NCI-H1694 treated with DMSO at 0.1 percent for 48 hours (cell line): Measurements from ENCODE around the gene KRTAP2-1.
"Not testable (repeated sequence)": the region's sequence is repeated elsewhere in the genome, so short reads cannot be mapped to it uniquely, and the experiment has no call there.

Source experiments
- DNase-seq: peaks from one replicate; lab custom pipeline; 2025; lab: John Stamatoyannopoulos, UW

KRTAP2-1 gene

GRCh38 chr17:41046735-41047465, at the start of gene KRTAP2-1:
Gene KRTAP2-1, minus strand, starts transcription at chr17:41047316. Its CDS starts 49 bp downstream, at chr17:41047267.
- not testable (repeated sequence) for DNase-seq

DNA sequence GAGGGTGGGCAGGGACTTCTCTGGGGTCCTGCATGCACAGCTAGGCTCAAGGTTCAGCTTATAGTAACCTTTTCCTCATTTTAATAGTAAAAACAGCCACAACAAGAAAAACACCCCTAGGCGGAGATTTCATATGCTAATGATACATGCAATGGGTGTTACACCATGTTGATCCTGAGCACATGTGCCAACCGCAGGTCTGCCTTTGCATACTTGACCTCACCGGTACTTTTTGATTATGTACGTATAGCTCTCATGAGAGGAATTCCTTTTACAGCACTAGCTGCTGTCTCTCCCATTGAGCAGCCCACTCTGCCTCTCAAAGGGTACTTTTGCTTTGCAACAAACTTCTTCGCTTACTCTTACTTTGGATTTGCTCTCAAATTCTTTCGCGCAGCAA, 48.9 kb upstream of the KRTAP2-1 start:
- DNase-seq = no peak

- DNase-seq = not testable (repeated sequence)
Measured at GRCh38 chr17:41088760-41089352, 41.7 kb upstream of the KRTAP2-1 start.

DNA sequence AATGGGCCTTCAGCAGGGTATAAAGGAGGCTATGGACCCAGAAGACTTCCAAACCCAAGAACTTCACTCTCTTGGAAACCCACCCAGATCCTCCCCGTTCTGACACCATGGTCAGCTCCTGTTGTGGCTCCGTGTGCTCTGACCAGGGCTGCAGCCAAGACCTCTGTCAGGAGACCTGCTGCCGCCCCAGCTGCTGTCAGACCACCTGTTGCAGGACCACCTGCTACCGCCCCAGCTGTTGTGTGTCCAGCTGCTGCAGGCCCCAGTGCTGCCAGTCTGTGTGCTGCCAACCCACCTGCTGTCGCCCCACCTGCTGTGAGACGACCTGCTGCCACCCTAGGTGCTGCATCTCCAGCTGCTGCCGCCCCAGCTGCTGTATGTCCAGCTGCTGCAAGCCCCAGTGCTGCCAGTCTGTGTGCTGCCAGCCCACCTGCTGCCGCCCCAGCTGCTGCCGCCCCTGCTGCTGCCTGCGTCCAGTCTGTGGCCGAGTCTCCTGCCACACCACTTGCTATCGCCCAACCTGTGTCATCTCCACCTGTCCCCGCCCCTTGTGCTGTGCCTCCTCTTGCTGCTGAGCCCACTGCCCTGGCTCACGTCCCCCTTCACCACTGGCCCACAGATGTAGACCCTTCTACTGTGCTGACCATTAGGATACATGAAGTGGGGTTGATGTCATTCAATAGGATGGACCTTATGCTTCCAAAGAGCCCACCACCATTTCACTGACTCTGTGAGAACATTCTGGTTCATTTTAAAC, 37.2 kb upstream of the KRTAP2-1 start, which contains the start of gene KRTAP4-7:
Gene KRTAP4-7, plus strand, starts transcription at position 51 of the 757 bp plus-strand sequence. Its CDS starts 57 bp downstream, at position 108.
- DNase-seq = not testable (repeated sequence)

GRCh38 chr17:41083427-41083826, 36.3 kb upstream of the KRTAP2-1 start:
- not testable (repeated sequence) for DNase-seq

DNA sequence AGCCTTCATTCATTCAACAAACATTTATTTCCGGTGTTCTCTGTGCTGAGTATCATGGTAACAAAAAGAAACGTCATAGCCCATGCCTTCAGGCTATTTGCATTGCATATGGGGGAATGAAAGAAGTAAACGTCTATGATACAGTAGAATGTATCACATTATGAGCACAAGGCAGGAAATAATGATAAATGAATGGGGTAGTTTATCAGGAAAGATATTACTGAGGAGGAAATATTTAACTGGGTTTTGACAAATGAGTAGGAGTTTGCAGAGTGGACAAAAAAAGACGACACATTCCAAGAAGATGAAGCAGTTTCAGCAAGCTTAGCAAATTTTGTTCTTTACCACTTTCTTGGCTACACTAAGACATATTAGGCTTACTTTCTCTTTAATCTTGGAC, 35.5 kb upstream of the KRTAP2-1 start:
- no peak for DNase-seq

DNA sequence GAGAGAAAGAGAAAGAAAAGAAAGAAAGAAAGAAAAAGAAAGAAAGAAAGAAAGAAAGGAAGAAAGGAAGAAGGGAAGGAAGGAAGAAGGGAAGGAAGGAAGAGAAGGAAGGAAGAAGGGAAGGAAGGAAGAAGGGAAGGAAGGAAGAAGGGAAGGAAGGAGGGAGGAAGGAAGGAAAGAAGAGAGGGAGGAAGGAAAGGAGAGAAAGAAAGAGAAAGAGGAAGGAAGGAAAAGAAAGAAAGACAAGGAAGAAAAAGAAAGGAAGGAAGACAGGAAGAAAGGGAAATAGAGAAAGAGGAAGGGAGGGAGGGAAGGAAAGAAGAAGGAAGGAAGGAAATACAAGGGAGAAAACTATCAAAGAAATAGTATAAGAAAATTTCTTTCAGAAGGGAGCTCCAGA, 29.7 kb upstream of the KRTAP2-1 start:
- no peak for DNase-seq

DNA sequence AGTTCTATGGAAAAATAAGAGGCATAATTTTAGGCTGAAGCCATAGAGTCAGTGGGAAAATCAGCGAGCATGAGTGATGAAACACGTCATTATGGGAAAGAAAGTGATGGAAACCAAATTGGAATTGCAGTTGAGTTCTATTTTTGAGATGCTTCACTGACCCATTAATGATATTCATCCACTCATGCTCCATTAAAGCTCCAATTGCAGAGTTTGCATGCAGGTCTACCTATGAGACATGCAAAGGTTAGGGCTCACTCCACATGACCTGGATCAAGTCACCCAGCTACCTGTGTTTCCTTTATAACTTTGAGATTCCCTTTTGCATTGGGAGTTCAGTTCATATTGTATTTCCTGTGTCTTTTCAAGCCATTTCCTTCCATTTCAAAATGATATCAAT, 26.6 kb upstream of the KRTAP2-1 start:
- DNase-seq = no peak

DNA sequence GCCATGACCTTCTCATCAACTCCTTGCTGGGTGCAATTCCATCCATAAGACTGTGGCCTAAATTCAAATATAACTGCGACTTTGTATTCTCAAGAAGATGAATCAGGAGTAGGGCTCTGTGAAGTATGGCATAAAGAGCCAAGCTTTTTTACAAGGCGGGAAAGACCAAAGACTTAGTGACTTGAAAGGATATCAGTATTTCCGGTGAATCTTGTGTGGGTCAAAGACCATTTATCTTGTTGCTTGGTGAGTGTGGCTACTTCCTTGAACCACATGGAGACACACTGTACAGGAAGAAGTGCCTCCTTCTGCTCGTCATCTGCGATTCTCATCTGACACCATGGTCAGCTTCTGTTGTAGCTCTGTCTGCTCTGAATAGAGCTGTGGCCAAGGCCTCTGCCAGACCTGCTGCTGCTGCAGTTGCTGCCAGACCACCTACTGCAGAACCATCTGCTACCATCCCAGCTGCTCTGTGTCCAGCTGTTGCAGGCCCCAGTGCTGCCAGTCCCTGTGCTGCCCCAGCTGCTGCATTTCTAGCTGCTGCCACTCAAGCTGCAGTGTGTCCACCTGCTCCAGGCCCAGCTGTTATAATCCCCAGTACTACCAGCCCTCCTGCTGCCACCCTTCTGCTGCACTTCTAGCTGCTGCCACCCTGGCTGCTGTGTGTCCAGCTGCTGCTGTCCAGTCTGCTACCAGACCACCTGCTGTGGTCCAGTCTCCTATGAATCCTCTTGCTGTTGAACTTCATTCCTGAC, 24.7 kb upstream of the KRTAP2-1 start:
- DNase-seq = no peak

- DNase-seq = no peak
Measured at GRCh38 chr17:41069031-41069430, 21.9 kb upstream of the KRTAP2-1 start.

DNA sequence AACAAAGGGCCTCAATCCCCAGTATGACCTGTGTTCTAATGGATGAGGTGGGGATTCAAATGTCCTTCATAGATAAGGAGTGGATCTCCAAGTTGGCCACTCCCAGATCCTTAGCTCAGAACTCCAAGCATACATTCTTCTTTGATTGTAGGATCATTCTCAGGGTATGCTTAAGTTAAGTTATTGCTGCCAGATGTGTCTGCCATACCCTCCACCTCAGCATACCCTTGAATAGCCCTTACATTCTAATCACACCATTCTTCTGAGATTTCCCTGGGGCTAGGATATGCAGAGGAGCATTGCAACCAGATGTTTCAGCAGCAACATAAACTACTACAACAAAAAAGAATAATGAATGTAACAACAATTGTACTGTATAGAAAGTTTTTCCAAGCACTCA, 20.2 kb upstream of the KRTAP2-1 start:
- DNase-seq = no peak

- DNase-seq = no peak
Measured at GRCh38 chr17:41065829-41066624, 18.9 kb upstream of the KRTAP2-1 start, which contains the start of gene KRTAP2-4. Gene KRTAP2-4, minus strand, starts transcription at chr17:41065879. Its CDS starts 34 bp downstream, at chr17:41065845.

DNA sequence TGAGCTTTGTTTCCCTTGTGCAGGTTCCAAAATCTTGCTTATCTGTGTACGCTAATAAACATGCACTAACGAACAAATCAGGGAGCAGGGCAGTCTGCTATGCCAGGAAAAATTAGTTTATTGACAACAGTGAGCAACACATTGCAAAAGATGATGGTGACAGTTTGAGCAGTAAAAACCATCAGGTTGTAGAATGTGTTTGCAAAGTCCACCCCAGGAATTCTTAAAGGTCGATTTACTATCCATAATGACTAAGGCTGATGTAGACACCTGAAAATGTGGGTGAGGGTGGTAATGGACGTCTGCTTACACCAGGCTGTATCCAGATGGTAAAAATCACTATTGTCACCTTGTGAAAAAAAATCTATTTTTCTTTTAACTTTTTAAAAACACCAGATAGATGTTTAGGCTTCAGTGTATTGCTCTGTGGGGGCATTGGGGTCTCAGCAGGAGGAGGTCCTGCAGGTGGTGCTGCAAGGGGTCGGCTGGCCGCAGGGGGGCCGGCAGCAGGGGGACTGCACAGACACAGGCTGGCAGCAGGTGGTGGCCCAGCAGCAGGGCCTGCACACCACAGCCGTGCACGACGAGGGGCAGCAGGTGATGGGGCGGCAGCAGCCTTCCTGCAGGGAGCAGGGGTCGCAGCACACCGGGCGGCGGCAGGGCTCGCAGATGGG, 18.0 kb upstream of the KRTAP2-1 start:
- DNase-seq = not testable (repeated sequence)

- DNase-seq = no peak
Measured at GRCh38 chr17:41064301-41064700, 17.2 kb upstream of the KRTAP2-1 start.

DNA sequence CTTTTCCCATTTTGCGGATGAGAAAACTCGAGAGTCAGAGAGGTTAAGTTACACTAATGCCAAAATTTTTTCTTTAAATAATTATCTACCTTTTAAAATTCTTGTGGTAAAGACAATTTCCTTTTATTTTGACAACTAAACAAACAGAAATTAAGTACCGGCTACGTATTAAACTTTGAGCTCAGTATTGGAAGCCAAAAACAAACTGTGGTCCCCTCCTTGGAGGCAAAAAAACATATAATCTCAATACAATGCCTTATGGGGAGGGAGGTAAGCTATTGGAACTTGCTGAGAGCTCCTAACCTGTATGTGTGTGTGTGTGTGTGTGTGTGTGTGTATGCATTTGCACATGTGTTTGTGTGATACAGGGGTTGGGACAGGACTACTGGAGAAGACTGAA, 16.3 kb upstream of the KRTAP2-1 start:
- no peak for DNase-seq

DNA sequence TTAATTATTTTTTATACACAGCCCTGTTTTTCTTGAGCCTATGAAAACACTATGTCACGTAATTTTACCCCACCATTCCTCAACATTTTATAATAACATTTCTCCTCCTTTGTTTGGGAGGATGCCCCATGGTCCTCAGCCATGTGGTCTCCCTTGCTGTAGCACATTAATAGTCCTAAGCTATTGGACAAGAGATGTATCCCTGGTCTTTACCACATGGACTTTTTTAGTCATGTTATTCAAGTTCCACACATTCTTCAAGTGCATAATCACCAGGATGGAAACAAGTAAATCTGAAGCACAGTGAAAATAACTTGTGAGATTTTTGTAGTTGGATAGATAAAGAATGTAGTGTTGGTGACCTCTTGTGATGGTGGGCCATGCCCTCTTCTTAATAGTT, 14.8 kb upstream of the KRTAP2-1 start:
- DNase-seq = no peak

GRCh38 chr17:41060052-41060604, 13.0 kb upstream of the KRTAP2-1 start, which contains the start of gene KRTAP2-3:
Gene KRTAP2-3, minus strand, starts transcription at chr17:41060114. Its CDS starts 64 bp downstream, at chr17:41060050.
- DNase-seq = no peak

DNA sequence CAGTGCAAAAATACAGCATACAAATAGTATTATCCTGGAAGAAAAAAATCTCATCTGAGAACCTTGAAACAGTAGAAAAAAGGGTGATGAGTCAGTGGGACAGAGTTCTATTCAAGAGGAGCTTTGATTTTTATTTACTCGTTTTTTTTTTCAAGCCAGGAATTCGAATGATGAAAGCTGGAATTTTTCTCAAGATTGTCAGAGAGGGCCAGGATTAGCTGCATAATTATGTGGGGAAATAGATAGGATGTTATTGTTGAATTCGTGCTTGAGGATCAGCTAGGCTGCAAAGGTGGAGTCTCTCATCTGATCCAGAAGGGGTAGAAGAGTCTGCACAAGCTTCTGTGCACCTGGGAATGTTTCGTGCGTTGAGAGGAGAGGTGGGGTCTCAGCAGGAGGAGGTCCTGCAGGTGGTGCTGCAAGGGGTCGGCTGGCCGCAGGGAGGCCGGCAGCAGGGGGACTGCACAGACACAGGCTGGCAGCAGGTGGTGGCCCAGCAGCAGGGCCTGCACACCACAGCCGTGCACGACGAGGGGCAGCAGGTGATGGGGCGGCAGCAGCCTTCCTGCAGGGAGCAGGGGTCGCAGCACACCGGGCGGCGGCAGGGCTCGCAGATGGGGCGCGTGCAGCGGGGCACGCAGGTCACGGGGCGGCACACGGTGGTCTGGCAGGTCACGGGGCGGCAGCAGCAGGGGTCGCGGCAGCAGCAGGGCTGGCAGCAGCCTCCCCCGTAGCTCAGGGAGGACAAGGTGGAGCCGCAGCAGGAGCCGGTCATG, 12.3 kb upstream of the KRTAP2-1 start:
- not testable (repeated sequence) for DNase-seq

DNA sequence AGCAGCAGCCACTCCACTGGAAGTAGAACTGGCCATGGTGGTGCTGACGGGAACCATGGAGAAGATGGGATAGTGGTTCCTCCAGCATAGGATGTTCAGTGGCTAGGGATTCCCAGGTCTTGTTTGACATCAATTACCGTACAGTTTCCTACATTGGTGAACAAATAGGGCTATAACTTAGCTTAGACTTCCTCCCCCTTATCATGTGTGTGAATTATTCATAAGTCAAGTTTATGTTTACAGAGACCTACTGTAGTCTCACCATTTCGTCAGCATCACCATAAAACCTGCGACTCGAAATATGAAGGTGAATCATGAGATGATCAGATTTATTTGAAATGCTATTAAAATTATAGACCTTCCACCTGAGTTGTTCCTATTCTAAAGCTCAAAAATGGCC, 11.6 kb upstream of the KRTAP2-1 start:
- no peak for DNase-seq
